ENCODE data around the gene PTPN18. TPM values are rescaled to one million over a fixed set of nuclear protein-coding genes. Genes with fewer than 3 reads are reported as not detected.

Gene PTPN18
- total and polyA plus RNA-seq, 2 donors, result 28.6 to 42.4 TPM

GRCh38 chr2:130363479-130363878 lies 7.6 kb downstream of the PTPN18 start:
- DNase-seq (ENCODE audit: extremely low spot score), result no peak
- no peaks in the 10 kb centered on the region for H3K4me1 ChIP-seq (ENCODE audit: insufficient read depth)
- H3K27ac ChIP-seq (ENCODE audit: low read depth), result no peak overlapping the region
- H3K36me3 ChIP-seq (ENCODE audit: insufficient read depth), result no peaks in the 10 kb centered on the region
- H3K4me3 ChIP-seq (ENCODE audit: low read depth, low read length), result no peak overlapping the region

DNA sequence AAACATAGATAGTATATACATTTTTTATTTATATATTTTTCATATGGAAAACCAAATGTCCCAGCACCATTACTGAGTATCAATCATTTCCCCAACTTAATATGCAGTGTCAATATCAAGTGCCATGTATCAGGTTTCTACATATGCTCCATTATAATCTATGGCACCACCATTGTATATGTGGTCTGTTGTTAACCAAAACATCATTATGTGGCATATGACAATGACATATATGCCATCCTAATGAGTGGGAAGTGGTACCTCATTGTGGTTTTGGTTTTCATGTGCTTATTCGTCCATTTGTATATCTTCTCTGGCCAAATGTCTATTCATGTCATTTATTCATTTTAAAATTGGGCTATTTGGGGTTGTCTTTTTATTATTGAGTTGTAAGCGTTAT lies 9.2 kb downstream of the PTPN18 start:
- no peak for DNase-seq (ENCODE audit: extremely low spot score)
- WGBS, result 80% methylated on average over 2 of the region's 2 CpGs
- no peak overlapping the region for H3K4me3 ChIP-seq (ENCODE audit: low read depth, low read length)
- no peaks in the 10 kb centered on the region for H3K36me3 ChIP-seq (ENCODE audit: insufficient read depth)
- H3K27ac ChIP-seq (ENCODE audit: low read depth), result no peak overlapping the region
- H3K4me1 ChIP-seq (ENCODE audit: insufficient read depth), result no peaks in the 10 kb centered on the region

- no peaks in the 10 kb centered on the region for H3K4me1 ChIP-seq (ENCODE audit: insufficient read depth)
- no peak overlapping the region for H3K4me3 ChIP-seq (ENCODE audit: low read depth, low read length)
- DNase-seq (ENCODE audit: extremely low spot score), result no peak
- no peak overlapping the region for H3K27ac ChIP-seq (ENCODE audit: low read depth)
- no peaks in the 10 kb centered on the region for H3K36me3 ChIP-seq (ENCODE audit: insufficient read depth)
- WGBS, result 69% methylated on average over 2 of the region's 2 CpGs
These were observed 10.1 kb downstream of the PTPN18 start for GRCh38 chr2:130365963-130366362.

DNA sequence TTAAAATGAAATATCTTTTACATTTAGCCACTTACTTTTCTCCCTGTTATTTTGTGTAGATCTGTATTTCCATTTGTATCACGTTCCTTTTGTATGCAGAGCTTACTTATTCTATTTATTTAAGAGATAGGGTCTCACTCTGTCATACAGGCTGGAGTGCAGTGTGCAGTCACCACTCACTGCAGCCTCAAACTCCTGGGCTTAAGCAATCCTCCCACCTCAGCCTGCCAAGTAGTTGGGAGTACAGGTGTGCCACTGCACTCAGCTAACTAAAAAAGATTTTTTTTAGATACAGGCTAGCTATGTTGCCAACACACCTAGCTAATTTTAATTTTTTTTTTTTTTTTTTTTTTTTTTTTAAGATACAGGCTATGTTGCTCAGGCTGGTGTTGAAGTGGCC lies 10.9 kb downstream of the PTPN18 start:
- H3K4me1 ChIP-seq (ENCODE audit: insufficient read depth), result no peaks in the 10 kb centered on the region
- WGBS, result 40% methylated on average over 1 of the region's 1 CpG
- no peak for DNase-seq (ENCODE audit: extremely low spot score)
- no peaks in the 10 kb centered on the region for H3K36me3 ChIP-seq (ENCODE audit: insufficient read depth)
- no peak overlapping the region for H3K27ac ChIP-seq (ENCODE audit: low read depth)
- H3K4me3 ChIP-seq (ENCODE audit: low read depth, low read length), result no peak overlapping the region

GRCh38 chr2:130368786-130369185 lies 12.9 kb downstream of the PTPN18 start:
- no peak for DNase-seq (ENCODE audit: extremely low spot score)
- 89% methylated on average over 5 of the region's 5 CpGs for WGBS

GRCh38 chr2:130369311-130369964 lies 13.6 kb downstream of the PTPN18 start:
- Histone ChIP-seq H3K27ac (ENCODE audit: low read depth) (no peak overlapping the region), H3K4me1 (ENCODE audit: insufficient read depth) (no peaks in the 10 kb centered on the region)
- DNase-seq (ENCODE audit: extremely low spot score), result no peak

More at GRCh38 chr2:130368786-130369185, 12.9 kb downstream of the PTPN18 start:
- Histone ChIP-seq H3K36me3 (ENCODE audit: insufficient read depth) (no peaks in the 10 kb centered on the region), H3K4me1 (ENCODE audit: insufficient read depth) (no peaks in the 10 kb centered on the region), H3K4me3 (ENCODE audit: low read depth, low read length) (no peak overlapping the region), H3K27ac (ENCODE audit: low read depth) (no peak overlapping the region)

GRCh38 chr2:130369965-130370341 lies 14.1 kb downstream of the PTPN18 start:
- Histone ChIP-seq H3K36me3 (ENCODE audit: insufficient read depth) (no peaks in the 10 kb centered on the region), H3K27ac (ENCODE audit: low read depth) (no peak overlapping the region), H3K4me1 (ENCODE audit: insufficient read depth) (no peaks in the 10 kb centered on the region), H3K4me3 (ENCODE audit: low read depth, low read length) (no peak overlapping the region)
- 95% methylated on average over 5 of the region's 5 CpGs for WGBS
- DNase-seq (ENCODE audit: extremely low spot score), result no peak

More at GRCh38 chr2:130369311-130369964, 13.6 kb downstream of the PTPN18 start:
- H3K4me3 ChIP-seq (ENCODE audit: low read depth, low read length), result no peak overlapping the region
- no peaks in the 10 kb centered on the region for H3K36me3 ChIP-seq (ENCODE audit: insufficient read depth)

- WGBS, result 91% methylated on average over 9 of the region's 9 CpGs
- Histone ChIP-seq H3K4me3 (ENCODE audit: low read depth, low read length) (no peak overlapping the region), H3K36me3 (ENCODE audit: insufficient read depth) (no peaks in the 10 kb centered on the region), H3K27ac (ENCODE audit: low read depth) (no peak overlapping the region), H3K4me1 (ENCODE audit: insufficient read depth) (no peaks in the 10 kb centered on the region)
- DNase-seq (ENCODE audit: extremely low spot score), result no peak
These were observed 14.6 kb downstream of the PTPN18 start for GRCh38 chr2:130370490-130370889.

- peak overlapping the region; percentile 84 for H3K27ac ChIP-seq (ENCODE audit: low read depth)
- no peaks in the 10 kb centered on the region for H3K4me1 ChIP-seq (ENCODE audit: insufficient read depth)
- 25% methylated on average over 18 of the region's 18 CpGs for WGBS
- no peaks in the 10 kb centered on the region for H3K36me3 ChIP-seq (ENCODE audit: insufficient read depth)
- peak overlapping the region; percentile 84 for H3K4me3 ChIP-seq (ENCODE audit: low read depth, low read length)
- no peak for DNase-seq (ENCODE audit: extremely low spot score)
These were observed 15.8 kb downstream of the PTPN18 start for GRCh38 chr2:130371723-130372054.

DNA sequence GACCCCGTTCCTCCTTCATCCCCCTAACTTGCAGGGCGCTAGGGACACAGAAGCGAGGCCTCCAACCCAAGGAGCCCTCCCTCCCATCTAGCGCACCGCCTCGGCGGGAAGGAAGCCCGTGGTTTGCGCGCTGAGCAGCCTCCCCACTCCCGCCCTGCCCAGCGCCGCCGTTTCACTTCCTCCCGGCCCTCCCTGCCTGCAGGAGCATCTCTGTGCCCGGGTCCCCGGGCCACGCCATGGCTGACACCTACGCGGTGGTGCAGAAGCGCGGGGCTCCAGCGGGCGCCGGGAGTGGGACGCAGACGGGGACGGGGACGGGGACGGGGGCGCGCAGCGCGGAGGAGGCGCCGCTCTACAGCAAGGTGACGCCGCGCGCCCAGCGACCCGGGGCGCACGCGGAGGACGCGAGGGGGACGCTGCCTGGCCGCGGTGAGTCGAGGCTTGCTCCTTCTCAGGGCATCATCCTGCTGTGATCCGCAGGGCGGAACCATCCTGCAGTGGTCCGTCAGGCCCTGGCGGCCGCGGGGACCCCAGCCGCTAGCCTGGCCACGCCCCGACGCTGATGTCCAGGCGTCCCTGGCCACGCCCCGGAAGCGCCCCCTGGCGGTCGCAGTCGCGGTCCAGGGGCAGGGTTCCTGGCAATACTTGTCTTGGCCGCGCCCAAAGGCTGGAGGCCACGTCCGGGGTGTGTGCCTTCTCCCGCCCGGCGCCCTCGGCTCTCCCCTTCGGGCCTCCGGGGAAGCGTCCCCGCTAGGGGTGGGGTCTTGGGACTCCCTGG lies 16.4 kb downstream of the PTPN18 start:
- Histone ChIP-seq H3K4me1 (ENCODE audit: insufficient read depth) (no peaks in the 10 kb centered on the region), H3K36me3 (ENCODE audit: insufficient read depth) (no peaks in the 10 kb centered on the region), H3K27ac (ENCODE audit: low read depth) (peak overlapping the region; percentile 84), H3K4me3 (ENCODE audit: low read depth, low read length) (peak overlapping the region; percentile 84)
- DNase-seq (ENCODE audit: extremely low spot score), result peak; percentile 51
- WGBS, result under 1% methylated on average over 81 of the region's 81 CpGs

DNA sequence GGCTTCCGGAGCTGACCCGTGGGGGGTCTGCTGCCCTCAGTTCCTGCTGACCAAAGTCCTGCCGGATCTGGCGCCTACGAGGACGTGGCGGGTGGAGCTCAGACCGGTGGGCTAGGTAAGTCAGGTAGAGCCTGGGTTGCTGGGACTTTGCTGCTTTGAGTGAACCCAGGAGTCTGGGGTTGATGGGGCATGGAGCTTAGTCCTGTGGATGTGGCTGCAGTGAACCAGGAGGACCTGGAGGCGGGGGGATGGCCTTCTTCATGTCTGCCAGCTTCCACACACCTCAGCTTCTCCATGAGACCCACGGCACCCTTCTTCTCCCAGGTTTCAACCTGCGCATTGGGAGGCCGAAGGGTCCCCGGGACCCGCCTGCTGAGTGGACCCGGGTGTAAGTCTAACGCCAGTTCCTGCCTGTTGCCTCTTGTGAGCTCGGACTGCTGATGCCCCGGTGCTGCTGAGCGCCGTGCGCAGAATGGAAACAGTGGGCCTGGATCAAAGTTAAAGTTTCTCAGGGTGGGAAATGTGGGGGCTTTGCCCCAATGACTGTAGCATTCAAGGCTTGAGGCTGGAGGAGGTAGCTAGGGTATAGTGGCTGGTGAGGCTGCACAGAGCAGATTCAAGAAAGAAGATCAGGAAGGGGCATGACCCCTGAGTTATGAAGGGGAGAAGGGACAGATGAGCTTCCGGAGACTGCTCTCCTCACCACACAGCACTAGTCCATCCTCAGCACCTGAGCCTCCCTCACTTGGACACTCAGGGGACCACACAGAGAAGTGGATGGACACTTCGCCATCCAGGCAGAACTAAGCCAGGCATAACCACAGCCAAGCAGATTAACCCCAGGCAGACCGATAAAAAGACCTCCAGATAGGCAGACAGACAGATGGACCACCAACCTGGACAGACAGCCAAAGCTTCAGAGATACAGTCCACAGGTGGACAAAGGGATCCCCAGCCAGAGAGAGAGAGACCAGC lies 17.3 kb downstream of the PTPN18 start:
- no peak for DNase-seq (ENCODE audit: extremely low spot score)
- no peaks in the 10 kb centered on the region for H3K36me3 ChIP-seq (ENCODE audit: insufficient read depth)
- peak overlapping the region; percentile 84 for H3K4me3 ChIP-seq (ENCODE audit: low read depth, low read length)
- WGBS, result 40% methylated on average over 24 of the region's 24 CpGs
- H3K27ac ChIP-seq (ENCODE audit: low read depth), result peak overlapping the region; percentile 84
- H3K4me1 ChIP-seq (ENCODE audit: insufficient read depth), result no peaks in the 10 kb centered on the region

GRCh38 chr2:130373808-130374365 lies 18.0 kb downstream of the PTPN18 start:
- DNase-seq (ENCODE audit: extremely low spot score), result no peak
- H3K27ac ChIP-seq (ENCODE audit: low read depth), result no peak overlapping the region
- H3K36me3 ChIP-seq (ENCODE audit: insufficient read depth), result no peaks in the 10 kb centered on the region
- H3K4me1 ChIP-seq (ENCODE audit: insufficient read depth), result no peaks in the 10 kb centered on the region
- H3K4me3 ChIP-seq (ENCODE audit: low read depth, low read length), result no peak overlapping the region
- WGBS, result 94% methylated on average over 3 of the region's 3 CpGs

- Histone ChIP-seq H3K27ac (ENCODE audit: low read depth) (no peak overlapping the region), H3K36me3 (ENCODE audit: insufficient read depth) (no peaks in the 10 kb centered on the region), H3K4me1 (ENCODE audit: insufficient read depth) (no peaks in the 10 kb centered on the region), H3K4me3 (ENCODE audit: low read depth, low read length) (no peak overlapping the region)
- DNase-seq (ENCODE audit: extremely low spot score), result no peak
- WGBS, result 87% methylated on average over 9 of the region's 9 CpGs
These were observed 18.9 kb downstream of the PTPN18 start for GRCh38 chr2:130374587-130375290.

All from urinary bladder (tissue), 4 donors.